Body of pancreas (tissue), 4 donors: ENCODE data around the gene SLC25A21. TPM values are rescaled to one million over a fixed set of nuclear protein-coding genes. Genes with fewer than 3 reads are reported as not detected.

Source experiments
- ATAC-seq: fragments of 150-250 bp; one replicate; pipeline ENCODE4 v1.9.1; 2016
- DNase-seq, 4 donors: peaks; one replicate each; pipeline ENCODE4 v3.0.0-alpha.2; 2019
- H3K27ac ChIP-seq, 4 donors: fragments of 200-600 bp; sonication (generic); 1 replicate in 3 of 4; 2 replicates in 1 of 4; pipeline versions ENCODE4 v1.5.1 to v1.6.1; 2016 to 2019; ENCODE audit warnings: mild to moderate bottlenecking in 1 of 4, mixed read lengths in 1 of 4, moderate library complexity in 1 of 4
- H3K27me3 ChIP-seq, 2 donors: fragments of 200-600 bp; sonication (generic); one replicate each; pipeline ENCODE4 v1.6.0; 2016; ENCODE audit warnings: mild to moderate bottlenecking in 1 of 2
- H3K36me3 ChIP-seq, 2 donors: fragments of 200-600 bp; sonication (generic); replicated peaks in 1 of 2; 2 replicates each; pipeline ENCODE4 v1.5.1; 2016; ENCODE audit warnings: low read depth in 2 of 2; ENCODE audit not compliant: insufficient read depth in 1 of 2
- H3K4me1 ChIP-seq: fragments of 200-600 bp; sonication (generic); one replicate; pipeline ENCODE4 v1.6.0; 2016
- H3K4me3 ChIP-seq, 2 donors: fragments of 200-600 bp; sonication (generic); 1 replicate in 1 of 2; 2 replicates in 1 of 2; pipeline ENCODE4 v1.5.1; 2016 to 2019
- H3K9me3 ChIP-seq, 3 donors: fragments of 200-600 bp; sonication (generic); 1 replicate in 2 of 3; 2 replicates in 1 of 3; pipeline ENCODE4 v1.5.1; 2016
- POLR2A ChIP-seq, 3 donors: fragments of 450-650 bp; IDR thresholded peaks; one replicate each; pipeline ENCODE4 v1.6.1; 2016; ENCODE audit warnings: antibody characterized with exemption in 3 of 3, mild to moderate bottlenecking in 2 of 3
- WGBS, 2 donors: methylation state at CpG; one replicate each; pipeline ENCODE4 v1.1.5; 2017; 5-methylcytosine and 5-hydroxymethylcytosine counted together
- intact Hi-C: fragments of 100-400 bp; cut with DNase I; formaldehyde crosslinking; loops from one replicate; pipeline ENCODE4 v1.15.1; 2023
- total RNA-seq, 2 donors: library from RNA; depleted of rRNA; stranded (reverse); fragments of >200 nt; gene quantifications; one replicate each; pipeline ENCODE4 v1.1.0, GENCODE V29; 2016
- TF ChIP-seq, protein P1 (sequence below), 7 experiments: fragments of 450-650 bp in 4 of 7; fragments of 200-600 bp in 3 of 7; sonication (generic) in 3 of 7; IDR thresholded peaks; one replicate each; pipeline ENCODE4 v1.5.1; 2016 to 2019; ENCODE audit warnings: antibody characterized with exemption in 7 of 7

The SLC25A21 gene
- total RNA-seq, 2 donors from 2014 or later = not detected

DNA sequence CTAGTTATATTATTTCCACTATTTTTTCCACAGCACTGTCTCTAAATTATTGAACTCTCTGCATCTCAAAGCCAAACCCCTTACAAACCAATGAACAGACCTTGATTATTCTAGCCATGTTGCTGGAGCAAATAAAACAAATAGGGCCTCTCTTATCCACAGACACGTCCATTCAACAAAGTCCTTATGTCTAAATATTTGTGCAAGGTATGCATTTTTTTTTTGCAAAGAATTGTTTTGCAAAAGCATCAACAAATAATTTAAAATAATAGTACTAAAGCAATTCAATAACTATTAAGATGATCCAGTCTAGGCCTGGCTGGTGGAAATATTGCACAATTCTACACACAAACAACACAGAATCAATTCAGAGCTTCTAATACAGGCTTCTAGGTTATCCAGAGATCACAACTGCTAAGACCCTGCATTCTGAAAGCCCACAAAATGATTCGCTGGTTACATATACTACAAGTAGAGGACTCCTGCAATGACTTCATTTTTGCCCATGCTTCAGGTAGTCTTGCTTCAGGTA, 221.0 kb downstream of the SLC25A21 start:
- WGBS, 2 donors = 64 to 66% methylated on average over 2 of the region's 2 CpGs
- no peaks in the 10 kb centered on the region for H3K9me3 ChIP-seq
- no peak overlapping the region for H3K27ac ChIP-seq
- H3K4me3 ChIP-seq = no peak overlapping the region
- no peak for TF ChIP-seq POLR2A (IDR thresholded peaks at IDR 0.05)
- TF ChIP-seq, protein P1, sequence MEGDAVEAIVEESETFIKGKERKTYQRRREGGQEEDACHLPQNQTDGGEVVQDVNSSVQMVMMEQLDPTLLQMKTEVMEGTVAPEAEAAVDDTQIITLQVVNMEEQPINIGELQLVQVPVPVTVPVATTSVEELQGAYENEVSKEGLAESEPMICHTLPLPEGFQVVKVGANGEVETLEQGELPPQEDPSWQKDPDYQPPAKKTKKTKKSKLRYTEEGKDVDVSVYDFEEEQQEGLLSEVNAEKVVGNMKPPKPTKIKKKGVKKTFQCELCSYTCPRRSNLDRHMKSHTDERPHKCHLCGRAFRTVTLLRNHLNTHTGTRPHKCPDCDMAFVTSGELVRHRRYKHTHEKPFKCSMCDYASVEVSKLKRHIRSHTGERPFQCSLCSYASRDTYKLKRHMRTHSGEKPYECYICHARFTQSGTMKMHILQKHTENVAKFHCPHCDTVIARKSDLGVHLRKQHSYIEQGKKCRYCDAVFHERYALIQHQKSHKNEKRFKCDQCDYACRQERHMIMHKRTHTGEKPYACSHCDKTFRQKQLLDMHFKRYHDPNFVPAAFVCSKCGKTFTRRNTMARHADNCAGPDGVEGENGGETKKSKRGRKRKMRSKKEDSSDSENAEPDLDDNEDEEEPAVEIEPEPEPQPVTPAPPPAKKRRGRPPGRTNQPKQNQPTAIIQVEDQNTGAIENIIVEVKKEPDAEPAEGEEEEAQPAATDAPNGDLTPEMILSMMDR (IDR thresholded peaks at IDR 0.05) = no peak
- no peak for ATAC-seq
- H3K36me3 ChIP-seq = no peaks in the 10 kb centered on the region
- intact Hi-C loops = no loop called here
- DNase-seq = no peak
- no peaks in the 10 kb centered on the region for H3K4me1 ChIP-seq
- H3K27me3 ChIP-seq = no peaks in the 10 kb centered on the region

GRCh38 chr14:36950812-36951211, 221.6 kb downstream of the SLC25A21 start:
- no peaks in the 10 kb centered on the region for H3K9me3 ChIP-seq
- H3K4me1 ChIP-seq = no peaks in the 10 kb centered on the region
- H3K27ac ChIP-seq = no peak overlapping the region
- intact Hi-C loops = no loop called here
- TF ChIP-seq, protein P1 (IDR thresholded peaks at IDR 0.05) = no peak
- TF ChIP-seq POLR2A (IDR thresholded peaks at IDR 0.05) = no peak
- no peaks in the 10 kb centered on the region for H3K27me3 ChIP-seq
- H3K4me3 ChIP-seq = no peak overlapping the region
- WGBS, 2 donors = 46 to 65% methylated on average over 1 of the region's 1 CpG
- DNase-seq = no peak
- ATAC-seq = no peak
- no peaks in the 10 kb centered on the region for H3K36me3 ChIP-seq

GRCh38 chr14:36949371-36949770, 223.0 kb downstream of the SLC25A21 start:
- Histone ChIP-seq H3K27ac (no peak overlapping the region), H3K27me3 (no peaks in the 10 kb centered on the region), H3K36me3 (no peaks in the 10 kb centered on the region), H3K9me3 (no peaks in the 10 kb centered on the region), H3K4me3 (no peak overlapping the region), H3K4me1 (no peaks in the 10 kb centered on the region)
- no peak for ATAC-seq
- 49 to 78% methylated on average over 2 of the region's 2 CpGs for WGBS, 2 donors
- intact Hi-C loops = no loop called here
- no peak for DNase-seq
- TF ChIP-seq, protein P1 (IDR thresholded peaks at IDR 0.05) = no peak

GRCh38 chr14:36948157-36948859, 224.1 kb downstream of the SLC25A21 start:
- no peak for ATAC-seq
- no peak overlapping the region for H3K4me3 ChIP-seq
- H3K27me3 ChIP-seq = no peaks in the 10 kb centered on the region
- H3K4me1 ChIP-seq = no peaks in the 10 kb centered on the region
- WGBS, 2 donors = 86 to 90% methylated on average over 5 of the region's 5 CpGs
- no peaks in the 10 kb centered on the region for H3K36me3 ChIP-seq
- no peaks in the 10 kb centered on the region for H3K9me3 ChIP-seq
- H3K27ac ChIP-seq = no peak overlapping the region
- no peak for DNase-seq
- TF ChIP-seq, protein P1 (IDR thresholded peaks at IDR 0.05) = no peak
- TF ChIP-seq POLR2A (IDR thresholded peaks at IDR 0.05) = no peak
- intact Hi-C loops = no loop called here

GRCh38 chr14:36947362-36947761, 225.0 kb downstream of the SLC25A21 start:
- ATAC-seq (no peak), DNase-seq (no peak)
- Histone ChIP-seq H3K4me1 (no peaks in the 10 kb centered on the region), H3K9me3 (no peaks in the 10 kb centered on the region), H3K36me3 (no peaks in the 10 kb centered on the region), H3K27ac (no peak overlapping the region), H3K4me3 (no peak overlapping the region), H3K27me3 (no peaks in the 10 kb centered on the region)
- 77 to 86% methylated on average over 1 of the region's 1 CpG for WGBS, 2 donors
- no peak for TF ChIP-seq POLR2A (IDR thresholded peaks at IDR 0.05)
- intact Hi-C loops = no loop called here
